Osteoblast (primary cell): Measurements from ENCODE around the gene COL23A1. TPM values are rescaled to one million over a fixed set of nuclear protein-coding genes. Genes with fewer than 3 reads are reported as not detected.

ENCODE experiments used
- DNase-seq: peaks from one replicate; pipeline ENCODE4 v3.0.0; 2011; ENCODE audit warnings: low spot score, mixed read lengths; ENCODE audit not compliant: insufficient read length; ENCODE audit errors: missing footprints
- H2AFZ ChIP-seq: 2 replicates; pipeline ENCODE4 v1.6.0; 2011; ENCODE audit warnings: mild to moderate bottlenecking, low read length
- H3K27ac ChIP-seq: 2 replicates; pipeline ENCODE4 v1.5.1; 2011; ENCODE audit warnings: mild to moderate bottlenecking, low read depth, low read length, moderate library complexity
- H3K27me3 ChIP-seq: 2 replicates; pipeline ENCODE4 v1.6.0; 2012; ENCODE audit warnings: mild to moderate bottlenecking, control low read depth, inconsistent platforms, low read length, moderate library complexity; ENCODE audit not compliant: insufficient read depth
- H3K36me3 ChIP-seq: 2 replicates; pipeline ENCODE4 v1.5.1; 2011; ENCODE audit warnings: mild to moderate bottlenecking, low read length, control low read depth, moderate library complexity; ENCODE audit not compliant: insufficient read depth
- H3K4me1 ChIP-seq: 2 replicates; pipeline ENCODE4 v1.5.1; 2011; ENCODE audit warnings: mild to moderate bottlenecking, low read length, control low read depth, moderate library complexity; ENCODE audit not compliant: insufficient read depth
- H3K4me2 ChIP-seq: 2 replicates; pipeline ENCODE4 v1.6.0; 2011; ENCODE audit warnings: mild to moderate bottlenecking, low read length; ENCODE audit not compliant: insufficient read depth
- H3K4me3 ChIP-seq: fragments of 200-600 bp; sonication (generic); 3 replicates; pipeline ENCODE4 v1.5.1; 2012; ENCODE audit warnings: mild to moderate bottlenecking, low read length, inconsistent platforms; ENCODE audit not compliant: insufficient read depth
- H3K79me2 ChIP-seq: 2 replicates; pipeline ENCODE4 v1.6.0; 2012; ENCODE audit warnings: mild to moderate bottlenecking, low read length, control low read depth, inconsistent platforms; ENCODE audit not compliant: insufficient read depth
- H3K9me3 ChIP-seq: 2 replicates; pipeline ENCODE4 v1.5.1; 2011; ENCODE audit warnings: low read depth, low read length, control low read depth
- H4K20me1 ChIP-seq: 2 replicates; pipeline ENCODE4 v1.6.0; 2012; ENCODE audit warnings: mild to moderate bottlenecking, low read length, control low read depth; ENCODE audit not compliant: insufficient read depth
- CTCF ChIP-seq: IDR thresholded peaks from 2 replicates; pipeline ENCODE4 v1.5.1; 2011; ENCODE audit warnings: mild to moderate bottlenecking, low read depth, low read length, moderate library complexity; ENCODE audit errors: extremely low read depth
- total RNA-seq: library from RNA; depleted of rRNA; stranded (reverse); fragments of >200 nt; gene quantifications from 2 replicates; pipeline ENCODE4 v1.2.3, GENCODE V29; 2012

Gene COL23A1
- total RNA-seq, 1 donor, result under 0.01 TPM

- H3K9me3 ChIP-seq, result no peaks in the 10 kb centered on the region
- peaks cover 62% of the 10 kb centered on the region for H3K36me3 ChIP-seq
- no peak overlapping the region for H2AFZ ChIP-seq
- peaks cover 11% of the 10 kb centered on the region for H3K79me2 ChIP-seq
- no peak for DNase-seq
- H3K27me3 ChIP-seq, result no peaks in the 10 kb centered on the region
- H3K27ac ChIP-seq, result no peak overlapping the region
- H4K20me1 ChIP-seq, result peaks cover 30% of the 10 kb centered on the region
- no peak overlapping the region for H3K4me2 ChIP-seq
- TF ChIP-seq CTCF, result no peak
- H3K4me1 ChIP-seq, result no peaks in the 10 kb centered on the region
- H3K4me3 ChIP-seq, result no peak overlapping the region
These were observed 371.4 kb downstream of the COL23A1 start for GRCh38 chr5:178218827-178219226.

- Histone ChIP-seq H3K27me3 (no peaks in the 10 kb centered on the region), H3K4me3 (no peak overlapping the region), H3K9me3 (no peaks in the 10 kb centered on the region), H2AFZ (no peak overlapping the region), H3K36me3 (peaks cover 68% of the 10 kb centered on the region), H3K27ac (no peak overlapping the region), H3K79me2 (peaks cover 11% of the 10 kb centered on the region), H3K4me1 (no peaks in the 10 kb centered on the region), H4K20me1 (peaks cover 29% of the 10 kb centered on the region), H3K4me2 (no peak overlapping the region)
- no peak for TF ChIP-seq CTCF
- peak; percentile 15 for DNase-seq
These were observed 371.9 kb downstream of the COL23A1 start for GRCh38 chr5:178218237-178218776.

GRCh38 chr5:178216779-178217178, 373.4 kb downstream of the COL23A1 start:
- Histone ChIP-seq H3K9me3 (no peaks in the 10 kb centered on the region), H3K4me3 (no peak overlapping the region), H3K27me3 (no peaks in the 10 kb centered on the region), H3K4me2 (no peak overlapping the region), H2AFZ (no peak overlapping the region), H3K27ac (no peak overlapping the region), H3K36me3 (peaks cover 75% of the 10 kb centered on the region), H4K20me1 (peaks cover 32% of the 10 kb centered on the region), H3K79me2 (peaks cover 9% of the 10 kb centered on the region), H3K4me1 (no peaks in the 10 kb centered on the region)
- no peak for DNase-seq
- TF ChIP-seq CTCF, result no peak

GRCh38 chr5:178216088-178216534, 374.1 kb downstream of the COL23A1 start:
- Histone ChIP-seq H3K27ac (no peak overlapping the region), H3K4me1 (no peaks in the 10 kb centered on the region), H3K9me3 (no peaks in the 10 kb centered on the region), H3K79me2 (peaks cover 9% of the 10 kb centered on the region), H2AFZ (no peak overlapping the region), H3K36me3 (peaks cover 79% of the 10 kb centered on the region), H3K27me3 (no peaks in the 10 kb centered on the region), H3K4me2 (no peak overlapping the region), H4K20me1 (peaks cover 32% of the 10 kb centered on the region), H3K4me3 (no peak overlapping the region)
- TF ChIP-seq CTCF, result no peak
- no peak for DNase-seq
